Lower leg skin (tissue), 3 donors: ENCODE results near the gene DMPK.

Experiments
- POLR2A ChIP-seq, 2 donors: fragments of 450-650 bp; IDR thresholded peaks; one replicate each; pipeline ENCODE4 v1.6.1; 2016 to 2017; ENCODE audit warnings: antibody characterized with exemption in 2 of 2, mild to moderate bottlenecking in 1 of 2, moderate library complexity in 1 of 2
- TF ChIP-seq, protein P1 (sequence below), 3 donors: fragments of 450-650 bp; IDR thresholded peaks; one replicate each; pipeline ENCODE4 v1.5.1; 2016; ENCODE audit warnings: antibody characterized with exemption in 3 of 3, mild to moderate bottlenecking in 3 of 3, moderate library complexity in 2 of 3

DNA sequence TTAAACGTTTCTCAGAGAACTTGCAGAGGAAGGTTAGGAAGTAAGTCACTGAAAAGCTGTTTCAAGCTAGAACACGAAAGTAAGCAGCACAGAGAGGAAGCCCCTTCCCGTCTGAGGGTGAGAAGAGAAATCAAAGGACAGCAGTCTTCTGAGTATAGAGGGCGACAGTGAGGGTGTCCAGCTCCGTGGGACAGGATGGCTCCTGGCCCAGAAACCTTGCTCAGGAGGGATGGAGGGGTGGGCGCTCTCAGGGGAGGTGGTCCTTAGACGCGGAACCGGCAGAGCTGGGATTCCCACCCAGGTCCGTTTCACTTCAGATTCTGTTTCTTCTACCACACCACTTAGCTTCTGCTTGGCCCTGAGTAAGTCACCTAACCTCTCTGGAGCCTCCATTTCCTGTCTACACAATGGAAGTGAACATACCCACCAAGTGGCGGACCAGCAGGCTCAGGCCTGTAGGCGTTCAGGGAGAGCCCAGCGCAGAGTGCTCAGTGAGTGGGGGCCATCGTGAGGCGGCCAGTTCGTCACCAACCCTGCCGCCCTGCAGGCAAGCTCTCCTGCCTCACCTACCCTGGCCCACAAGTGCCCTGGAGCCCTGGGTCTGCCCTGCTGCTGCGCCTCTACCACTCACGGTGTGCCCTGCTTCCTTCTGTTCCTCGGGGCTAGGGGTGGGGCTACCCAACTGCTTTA, 38.3 kb upstream of the DMPK start:
- TF ChIP-seq, protein P1, sequence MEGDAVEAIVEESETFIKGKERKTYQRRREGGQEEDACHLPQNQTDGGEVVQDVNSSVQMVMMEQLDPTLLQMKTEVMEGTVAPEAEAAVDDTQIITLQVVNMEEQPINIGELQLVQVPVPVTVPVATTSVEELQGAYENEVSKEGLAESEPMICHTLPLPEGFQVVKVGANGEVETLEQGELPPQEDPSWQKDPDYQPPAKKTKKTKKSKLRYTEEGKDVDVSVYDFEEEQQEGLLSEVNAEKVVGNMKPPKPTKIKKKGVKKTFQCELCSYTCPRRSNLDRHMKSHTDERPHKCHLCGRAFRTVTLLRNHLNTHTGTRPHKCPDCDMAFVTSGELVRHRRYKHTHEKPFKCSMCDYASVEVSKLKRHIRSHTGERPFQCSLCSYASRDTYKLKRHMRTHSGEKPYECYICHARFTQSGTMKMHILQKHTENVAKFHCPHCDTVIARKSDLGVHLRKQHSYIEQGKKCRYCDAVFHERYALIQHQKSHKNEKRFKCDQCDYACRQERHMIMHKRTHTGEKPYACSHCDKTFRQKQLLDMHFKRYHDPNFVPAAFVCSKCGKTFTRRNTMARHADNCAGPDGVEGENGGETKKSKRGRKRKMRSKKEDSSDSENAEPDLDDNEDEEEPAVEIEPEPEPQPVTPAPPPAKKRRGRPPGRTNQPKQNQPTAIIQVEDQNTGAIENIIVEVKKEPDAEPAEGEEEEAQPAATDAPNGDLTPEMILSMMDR (IDR thresholded peaks at IDR 0.05) = no peak
- no peak for TF ChIP-seq POLR2A (IDR thresholded peaks at IDR 0.05)
